ENCODE results near the gene CCDC106.
A peak's percentile ranks its signal among the peaks of the same experiment; 100 is the strongest.

CCDC106 gene

DNA sequence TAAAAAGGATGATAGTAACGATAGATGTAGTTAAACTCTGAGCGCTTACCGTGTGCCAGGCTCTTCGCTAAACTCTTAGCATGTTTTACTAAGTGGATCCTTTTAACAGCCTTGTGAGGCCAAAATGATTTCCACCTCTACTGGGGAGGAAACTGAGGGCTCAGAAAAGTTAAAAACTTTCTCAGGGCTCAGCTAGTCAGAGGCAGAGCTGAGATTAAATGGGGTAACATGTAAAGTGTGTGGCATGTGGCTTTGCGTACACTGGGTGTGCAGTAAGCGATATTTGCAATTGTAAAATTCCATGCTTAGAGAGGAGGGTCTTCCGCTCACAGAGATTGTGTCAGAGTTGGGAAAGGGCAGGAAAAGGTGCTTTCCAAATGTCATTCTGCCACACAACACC is 8.5 kb downstream of the CCDC106 start:
- Histone ChIP-seq H3K4me1 (ENCODE audit: insufficient read depth, low read length) (peaks cover 35% of the 10 kb centered on the region), H3K27ac (ENCODE audit: low read depth, low read length) (no peak overlapping the region), H3K9ac (ENCODE audit: low read length) (peak overlapping the region; percentile 82), H3K9me3 (ENCODE audit: low read length) (no peaks in the 10 kb centered on the region), H3K4me3 (ENCODE audit: low read depth in 1 of 2, low read length in 2 of 2) (peak overlapping the region in 1 of 2 donors; percentile 95), H3K36me3 (ENCODE audit: insufficient read depth, low read length) (peaks cover 23% of the 10 kb centered on the region), H3K27me3 (ENCODE audit: control insufficient read depth in 1 of 2, insufficient read depth in 2 of 2, low read length in 2 of 2) (no peaks in the 10 kb centered on the region)

DNA sequence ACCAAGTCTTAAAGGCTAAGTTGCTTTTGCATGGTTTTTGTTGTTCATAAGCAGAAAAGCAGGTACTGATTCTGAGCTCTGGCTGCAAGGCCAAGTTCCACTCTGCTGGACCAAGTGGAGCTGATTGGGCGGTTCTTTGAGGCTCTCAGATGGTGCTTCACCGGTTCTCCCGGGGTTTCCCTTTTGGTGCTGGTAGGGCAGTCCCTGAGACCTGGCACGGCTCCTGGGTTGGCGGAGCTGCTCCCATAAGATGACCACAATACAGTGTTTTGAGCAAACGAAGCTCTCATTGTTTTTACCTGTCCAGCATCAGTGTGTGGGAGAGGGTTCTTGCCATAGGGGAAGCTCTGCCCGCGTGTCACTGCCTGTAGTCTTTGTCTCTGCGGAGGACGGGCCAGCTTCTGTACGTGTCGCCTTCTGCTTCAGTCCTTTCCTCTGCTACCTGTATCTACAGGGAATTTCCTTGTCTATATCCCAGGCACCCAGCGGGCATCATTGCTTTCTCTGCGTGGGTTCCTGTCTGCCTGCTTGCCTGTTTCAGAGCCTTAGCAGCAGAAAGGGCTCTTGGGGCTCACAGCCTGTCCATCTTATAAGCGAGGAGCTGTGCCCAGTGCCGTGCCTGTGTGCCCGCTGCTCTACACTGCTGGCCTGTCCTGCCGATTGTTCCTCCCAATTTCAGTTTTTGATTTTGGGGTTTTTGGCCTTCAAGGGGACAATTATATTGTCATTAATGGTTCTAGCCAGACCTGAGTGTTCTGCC is 9.2 kb downstream of the CCDC106 start:
- Histone ChIP-seq H3K9ac (ENCODE audit: low read length) (no peak overlapping the region), H3K9me3 (ENCODE audit: low read length) (no peaks in the 10 kb centered on the region), H3K4me3 (ENCODE audit: low read depth in 1 of 2, low read length in 2 of 2) (peak overlapping the region; percentile 15 to 95), H3K27ac (ENCODE audit: low read depth, low read length) (no peak overlapping the region), H3K4me1 (ENCODE audit: insufficient read depth, low read length) (peaks cover 35% of the 10 kb centered on the region), H3K27me3 (ENCODE audit: control insufficient read depth in 1 of 2, insufficient read depth in 2 of 2, low read length in 2 of 2) (no peaks in the 10 kb centered on the region), H3K36me3 (ENCODE audit: insufficient read depth, low read length) (peaks cover 29% of the 10 kb centered on the region)

DNA sequence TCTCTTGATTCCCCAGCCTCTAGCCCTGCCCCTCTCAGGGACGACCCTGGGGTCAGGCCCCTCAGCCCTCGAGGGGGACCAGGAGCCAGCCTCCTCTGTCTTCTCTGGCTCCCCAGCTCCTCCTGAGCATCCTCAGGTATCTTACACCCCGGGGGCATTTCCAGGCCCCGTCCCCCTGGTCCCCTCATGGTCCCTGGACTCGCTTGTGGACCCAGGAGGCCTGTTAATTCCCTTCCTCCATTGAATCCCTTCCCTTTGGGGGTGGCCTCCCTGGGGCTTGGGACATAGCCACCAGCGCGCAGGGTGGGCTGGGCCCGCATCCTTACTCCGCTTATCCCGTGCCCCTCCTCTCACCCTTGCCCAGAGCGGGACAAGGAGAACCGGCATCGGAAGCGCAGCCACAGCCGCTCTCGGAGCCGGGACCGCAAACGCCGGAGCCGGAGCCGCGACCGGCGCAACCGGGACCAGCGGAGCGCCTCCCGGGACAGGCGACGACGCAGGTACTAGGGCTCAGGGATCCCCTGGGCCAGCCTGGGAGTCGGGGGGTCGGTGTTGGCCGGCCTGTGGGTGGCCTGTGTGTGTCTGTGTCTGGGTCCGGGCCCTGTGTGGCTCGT is 10.9 kb downstream of the CCDC106 start:
- H3K9me3 ChIP-seq (ENCODE audit: low read length) = no peaks in the 10 kb centered on the region
- H3K4me3 ChIP-seq (ENCODE audit: low read depth in 1 of 2, low read length in 2 of 2) = no peak overlapping the region
- H3K4me1 ChIP-seq (ENCODE audit: insufficient read depth, low read length) = peaks cover 35% of the 10 kb centered on the region
- H3K27me3 ChIP-seq (ENCODE audit: control insufficient read depth in 1 of 2, insufficient read depth in 2 of 2, low read length in 2 of 2) = no peaks in the 10 kb centered on the region
- peaks cover 46% of the 10 kb centered on the region for H3K36me3 ChIP-seq (ENCODE audit: insufficient read depth, low read length)
- no peak overlapping the region for H3K27ac ChIP-seq (ENCODE audit: low read depth, low read length)
- no peak overlapping the region for H3K9ac ChIP-seq (ENCODE audit: low read length)

DNA sequence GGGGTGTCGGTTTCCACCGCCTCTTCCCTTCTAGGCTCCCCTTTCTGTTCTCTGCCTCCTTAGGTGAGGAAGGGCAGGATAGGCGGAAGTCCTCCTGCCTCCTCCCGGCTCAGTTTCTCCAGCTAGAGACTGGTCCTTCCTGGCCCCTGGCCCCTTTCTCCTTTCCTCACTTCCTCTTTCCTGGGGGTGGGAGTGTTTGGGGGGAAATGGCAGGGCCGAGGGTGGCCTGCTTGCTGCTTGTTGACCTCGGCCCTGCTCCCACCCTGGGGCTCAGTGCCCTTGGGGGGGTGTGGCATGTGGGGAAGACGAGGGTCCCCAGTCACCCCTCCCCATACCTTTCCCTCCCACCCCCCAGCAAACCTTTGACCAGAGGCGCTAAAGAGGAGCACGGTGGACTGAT is 11.8 kb downstream of the CCDC106 start:
- no peak overlapping the region for H3K9ac ChIP-seq (ENCODE audit: low read length)
- no peak overlapping the region for H3K4me3 ChIP-seq (ENCODE audit: low read depth in 1 of 2, low read length in 2 of 2)
- no peaks in the 10 kb centered on the region for H3K9me3 ChIP-seq (ENCODE audit: low read length)
- peaks cover 35% of the 10 kb centered on the region for H3K4me1 ChIP-seq (ENCODE audit: insufficient read depth, low read length)
- H3K27me3 ChIP-seq (ENCODE audit: control insufficient read depth in 1 of 2, insufficient read depth in 2 of 2, low read length in 2 of 2) = no peaks in the 10 kb centered on the region
- H3K36me3 ChIP-seq (ENCODE audit: insufficient read depth, low read length) = peaks cover 54% of the 10 kb centered on the region
- no peak overlapping the region for H3K27ac ChIP-seq (ENCODE audit: low read depth, low read length)

DNA sequence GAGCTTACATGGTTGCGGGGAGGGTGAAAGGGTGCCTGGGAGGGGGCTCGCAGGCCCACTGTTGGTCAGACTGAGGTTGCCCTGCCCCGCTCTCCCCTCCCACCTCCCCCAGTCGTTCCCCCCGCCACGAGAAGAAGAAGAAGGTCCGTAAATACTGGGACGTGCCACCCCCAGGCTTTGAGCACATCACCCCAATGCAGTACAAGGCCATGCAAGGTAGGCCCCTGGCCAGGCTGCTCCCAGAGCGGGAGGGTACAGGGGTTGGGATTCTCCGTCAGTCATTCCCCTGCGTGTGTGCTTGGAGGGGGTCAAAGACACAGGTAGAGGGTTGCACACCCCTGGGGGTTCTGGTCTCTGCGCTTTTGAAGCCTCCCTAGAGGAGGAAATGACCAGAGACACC is 12.4 kb downstream of the CCDC106 start:
- Histone ChIP-seq H3K9me3 (ENCODE audit: low read length) (no peaks in the 10 kb centered on the region), H3K27me3 (ENCODE audit: control insufficient read depth in 1 of 2, insufficient read depth in 2 of 2, low read length in 2 of 2) (no peaks in the 10 kb centered on the region), H3K4me3 (ENCODE audit: low read depth in 1 of 2, low read length in 2 of 2) (no peak overlapping the region), H3K36me3 (ENCODE audit: insufficient read depth, low read length) (peaks cover 56% of the 10 kb centered on the region), H3K9ac (ENCODE audit: low read length) (no peak overlapping the region), H3K4me1 (ENCODE audit: insufficient read depth, low read length) (peaks cover 35% of the 10 kb centered on the region), H3K27ac (ENCODE audit: low read depth, low read length) (no peak overlapping the region)

DNA sequence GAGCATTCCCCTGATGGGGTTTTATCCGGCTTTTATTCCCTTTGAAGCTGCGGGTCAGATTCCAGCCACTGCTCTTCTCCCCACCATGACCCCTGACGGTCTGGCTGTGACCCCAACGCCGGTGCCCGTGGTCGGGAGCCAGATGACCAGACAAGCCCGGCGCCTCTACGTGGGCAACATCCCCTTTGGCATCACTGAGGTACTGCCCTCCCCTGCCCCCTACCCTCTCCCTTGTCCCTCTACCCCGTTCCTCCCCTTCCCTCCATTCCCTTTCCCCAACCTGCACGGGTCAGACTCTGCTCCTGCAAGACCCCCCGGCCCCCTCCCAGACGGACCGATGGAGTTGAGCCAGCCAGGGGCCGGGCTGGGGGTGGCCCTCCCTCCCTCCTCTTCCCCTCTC is 13.0 kb downstream of the CCDC106 start:
- H3K9me3 ChIP-seq (ENCODE audit: low read length) = no peaks in the 10 kb centered on the region
- H3K27ac ChIP-seq (ENCODE audit: low read depth, low read length) = no peak overlapping the region
- peaks cover 62% of the 10 kb centered on the region for H3K36me3 ChIP-seq (ENCODE audit: insufficient read depth, low read length)
- no peak overlapping the region for H3K9ac ChIP-seq (ENCODE audit: low read length)
- H3K4me3 ChIP-seq (ENCODE audit: low read depth in 1 of 2, low read length in 2 of 2) = no peak overlapping the region
- peaks cover 31% of the 10 kb centered on the region for H3K4me1 ChIP-seq (ENCODE audit: insufficient read depth, low read length)
- H3K27me3 ChIP-seq (ENCODE audit: control insufficient read depth in 1 of 2, insufficient read depth in 2 of 2, low read length in 2 of 2) = no peaks in the 10 kb centered on the region

DNA sequence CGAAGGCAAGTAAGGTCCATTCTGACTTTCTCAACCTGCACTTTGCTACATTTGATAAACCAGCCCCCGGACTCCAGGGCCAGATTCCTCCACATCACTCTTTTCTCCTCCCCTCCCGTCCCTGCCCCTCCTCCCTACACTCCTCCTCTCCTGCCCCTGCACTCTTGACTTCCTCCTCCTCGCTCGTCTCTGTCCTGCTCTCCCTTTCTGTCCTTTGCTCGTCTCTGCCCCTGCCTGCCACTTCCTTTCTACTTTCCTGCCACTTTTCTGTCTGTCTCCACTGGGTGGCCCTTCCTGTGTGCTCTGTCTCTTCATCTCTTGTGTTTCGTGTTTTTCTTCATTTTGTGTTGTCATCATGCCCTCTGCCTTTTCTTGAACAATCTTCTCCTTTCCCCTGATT is 13.8 kb downstream of the CCDC106 start:
- Histone ChIP-seq H3K27ac (ENCODE audit: low read depth, low read length) (no peak overlapping the region), H3K4me3 (ENCODE audit: low read depth in 1 of 2, low read length in 2 of 2) (no peak overlapping the region), H3K4me1 (ENCODE audit: insufficient read depth, low read length) (peaks cover 23% of the 10 kb centered on the region), H3K27me3 (ENCODE audit: control insufficient read depth in 1 of 2, insufficient read depth in 2 of 2, low read length in 2 of 2) (no peaks in the 10 kb centered on the region), H3K36me3 (ENCODE audit: insufficient read depth, low read length) (peaks cover 70% of the 10 kb centered on the region), H3K9me3 (ENCODE audit: low read length) (no peaks in the 10 kb centered on the region), H3K9ac (ENCODE audit: low read length) (no peak overlapping the region)

DNA sequence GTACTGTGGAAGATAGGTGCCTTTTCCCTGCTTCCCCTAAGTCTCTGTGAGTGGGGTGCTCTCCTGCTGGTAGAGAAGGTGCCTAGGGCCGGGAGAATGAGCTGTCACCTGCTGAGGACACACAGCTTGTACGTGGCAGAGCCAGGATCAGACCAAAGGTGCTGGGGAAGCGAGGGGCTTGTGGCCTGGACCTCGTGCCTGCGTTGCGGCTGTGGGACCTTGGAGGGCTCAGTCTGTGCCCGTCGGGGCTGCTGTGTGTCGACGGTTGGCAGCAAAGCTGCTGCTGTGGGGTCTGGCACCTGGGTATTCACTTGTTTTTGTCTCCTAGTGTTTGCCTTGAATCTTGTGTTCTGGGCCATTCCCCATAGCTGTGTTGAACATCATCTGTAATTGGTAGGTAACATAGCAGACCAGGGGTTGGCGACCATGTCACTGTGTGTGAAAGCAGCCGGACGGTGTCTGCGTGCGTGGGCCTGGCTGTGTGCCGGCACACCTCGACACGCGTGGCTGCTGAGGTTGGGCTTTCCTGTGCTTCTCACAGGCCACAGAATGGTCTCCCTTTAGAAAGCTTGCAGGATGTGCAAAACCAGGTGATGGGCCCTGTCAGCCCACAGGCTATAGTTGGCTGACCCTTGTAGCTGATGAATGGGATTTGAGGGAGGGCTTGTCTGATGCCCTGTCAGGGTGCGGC is 16.0 kb downstream of the CCDC106 start:
- peaks cover under 1% of the 10 kb centered on the region for H3K4me1 ChIP-seq (ENCODE audit: insufficient read depth, low read length)
- no peaks in the 10 kb centered on the region for H3K9me3 ChIP-seq (ENCODE audit: low read length)
- no peak overlapping the region for H3K9ac ChIP-seq (ENCODE audit: low read length)
- H3K27ac ChIP-seq (ENCODE audit: low read depth, low read length) = no peak overlapping the region
- H3K36me3 ChIP-seq (ENCODE audit: insufficient read depth, low read length) = peaks cover 90% of the 10 kb centered on the region
- H3K4me3 ChIP-seq (ENCODE audit: low read depth in 1 of 2, low read length in 2 of 2) = no peak overlapping the region
- H3K27me3 ChIP-seq (ENCODE audit: control insufficient read depth in 1 of 2, insufficient read depth in 2 of 2, low read length in 2 of 2) = no peaks in the 10 kb centered on the region

DNA sequence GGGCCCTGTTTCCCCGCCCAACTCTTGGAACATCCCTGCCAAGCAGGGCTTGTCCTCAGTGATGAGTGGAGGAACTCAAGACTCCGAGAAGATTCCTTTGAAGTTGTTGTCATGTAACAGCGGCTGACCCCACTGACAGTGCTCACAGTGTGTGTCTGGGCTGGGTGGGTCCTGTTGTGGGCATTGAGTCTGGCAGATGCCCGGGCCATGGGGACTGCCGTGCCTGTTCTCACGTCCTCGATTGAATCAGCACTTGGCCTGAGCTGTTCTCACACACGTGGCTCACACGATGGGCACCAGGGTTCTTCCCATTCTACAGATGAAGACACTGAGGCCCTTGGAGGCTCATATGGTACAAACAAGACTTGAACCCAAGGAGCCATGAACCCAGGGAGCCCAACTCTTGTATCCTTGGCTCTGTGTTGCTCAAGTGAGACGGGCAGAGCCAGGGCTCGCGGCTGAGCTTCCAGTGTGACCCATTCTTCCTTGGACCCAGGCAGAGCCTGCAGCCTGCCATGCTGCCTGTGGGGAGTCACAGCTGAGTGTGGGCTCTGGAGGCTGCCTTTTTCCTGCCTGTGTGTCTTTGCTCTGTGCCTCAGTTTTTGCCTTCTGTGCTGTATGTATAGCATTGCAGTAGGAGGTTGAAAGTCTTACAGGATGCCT is 18.5 kb downstream of the CCDC106 start:
- Histone ChIP-seq H3K27ac (ENCODE audit: low read depth, low read length) (no peak overlapping the region), H3K9ac (ENCODE audit: low read length) (no peak overlapping the region), H3K9me3 (ENCODE audit: low read length) (no peaks in the 10 kb centered on the region), H3K36me3 (ENCODE audit: insufficient read depth, low read length) (peaks cover 90% of the 10 kb centered on the region), H3K4me3 (ENCODE audit: low read depth in 1 of 2, low read length in 2 of 2) (no peak overlapping the region), H3K4me1 (ENCODE audit: insufficient read depth, low read length) (no peaks in the 10 kb centered on the region), H3K27me3 (ENCODE audit: control insufficient read depth in 1 of 2, insufficient read depth in 2 of 2, low read length in 2 of 2) (no peaks in the 10 kb centered on the region)

DNA sequence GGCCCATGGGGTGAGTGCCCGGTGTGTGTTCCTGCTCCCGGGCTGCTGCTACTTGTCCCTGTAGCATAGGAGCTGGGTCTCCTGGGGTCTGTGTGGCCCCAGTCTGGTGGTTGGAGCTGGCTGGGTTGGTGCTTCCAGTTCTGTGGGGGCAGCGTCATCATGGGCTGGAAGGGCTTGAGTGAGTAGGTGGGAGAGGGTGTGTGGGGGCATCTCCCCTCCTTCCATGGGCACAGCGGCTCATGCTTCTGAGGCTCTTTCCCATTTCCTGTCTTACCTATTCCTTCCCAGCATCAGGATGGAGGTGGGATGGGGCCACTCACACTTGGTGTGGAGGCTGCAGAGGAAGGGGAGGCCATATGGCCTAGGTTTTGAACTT is 19.0 kb downstream of the CCDC106 start:
- Histone ChIP-seq H3K4me1 (ENCODE audit: insufficient read depth, low read length) (no peaks in the 10 kb centered on the region), H3K27me3 (ENCODE audit: control insufficient read depth in 1 of 2, insufficient read depth in 2 of 2, low read length in 2 of 2) (no peaks in the 10 kb centered on the region), H3K27ac (ENCODE audit: low read depth, low read length) (no peak overlapping the region), H3K9ac (ENCODE audit: low read length) (no peak overlapping the region), H3K9me3 (ENCODE audit: low read length) (no peaks in the 10 kb centered on the region), H3K4me3 (ENCODE audit: low read depth in 1 of 2, low read length in 2 of 2) (no peak overlapping the region), H3K36me3 (ENCODE audit: insufficient read depth, low read length) (peaks cover 84% of the 10 kb centered on the region)

DNA sequence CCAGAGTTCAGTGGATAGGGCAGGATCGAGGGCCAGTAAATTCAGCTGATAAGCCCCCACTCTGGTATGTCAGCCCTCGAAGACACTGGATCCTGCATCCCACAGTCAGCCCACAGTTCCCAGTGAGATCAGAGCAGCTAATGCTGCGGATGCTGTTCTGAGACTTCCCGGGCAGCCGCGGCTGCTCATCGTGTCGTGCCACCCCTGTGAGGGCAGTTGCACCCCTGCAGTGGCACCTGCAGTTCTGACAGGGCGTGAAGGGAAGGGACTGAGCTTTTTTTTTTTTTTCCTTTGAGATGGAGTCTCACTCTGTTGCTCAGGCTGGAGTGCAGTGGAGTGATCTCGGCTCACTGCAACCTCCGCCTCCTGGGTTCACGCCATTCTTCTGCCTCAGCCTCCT is 19.5 kb downstream of the CCDC106 start:
- no peaks in the 10 kb centered on the region for H3K4me1 ChIP-seq (ENCODE audit: insufficient read depth, low read length)
- no peak overlapping the region for H3K4me3 ChIP-seq (ENCODE audit: low read depth in 1 of 2, low read length in 2 of 2)
- H3K27ac ChIP-seq (ENCODE audit: low read depth, low read length) = no peak overlapping the region
- H3K9me3 ChIP-seq (ENCODE audit: low read length) = no peaks in the 10 kb centered on the region
- no peaks in the 10 kb centered on the region for H3K27me3 ChIP-seq (ENCODE audit: control insufficient read depth in 1 of 2, insufficient read depth in 2 of 2, low read length in 2 of 2)
- no peak overlapping the region for H3K9ac ChIP-seq (ENCODE audit: low read length)
- H3K36me3 ChIP-seq (ENCODE audit: insufficient read depth, low read length) = peaks cover 84% of the 10 kb centered on the region
